Neural progenitor cell (in vitro differentiated cells): ENCODE results near the gene LATS2.

Experiments used
- EZH2 ChIP-seq: fragments of 200-600 bp; sonication (generic); IDR thresholded peaks from 2 replicates; pipeline ENCODE4 v1.6.1; 2017; ENCODE audit warnings: antibody characterized with exemption, mild to moderate bottlenecking, moderate library complexity
- EZH2phosphoT487 ChIP-seq: fragments of 200-600 bp; sonication (generic); IDR thresholded peaks from 2 replicates; pipeline ENCODE4 v1.6.1; 2017; ENCODE audit warnings: antibody characterized with exemption
- TF ChIP-seq, protein P1 (sequence below): fragments of 200-600 bp; sonication (generic); IDR thresholded peaks from 2 replicates; pipeline ENCODE4 v1.5.1; 2017; ENCODE audit warnings: antibody characterized with exemption, mild to moderate bottlenecking

DNA sequence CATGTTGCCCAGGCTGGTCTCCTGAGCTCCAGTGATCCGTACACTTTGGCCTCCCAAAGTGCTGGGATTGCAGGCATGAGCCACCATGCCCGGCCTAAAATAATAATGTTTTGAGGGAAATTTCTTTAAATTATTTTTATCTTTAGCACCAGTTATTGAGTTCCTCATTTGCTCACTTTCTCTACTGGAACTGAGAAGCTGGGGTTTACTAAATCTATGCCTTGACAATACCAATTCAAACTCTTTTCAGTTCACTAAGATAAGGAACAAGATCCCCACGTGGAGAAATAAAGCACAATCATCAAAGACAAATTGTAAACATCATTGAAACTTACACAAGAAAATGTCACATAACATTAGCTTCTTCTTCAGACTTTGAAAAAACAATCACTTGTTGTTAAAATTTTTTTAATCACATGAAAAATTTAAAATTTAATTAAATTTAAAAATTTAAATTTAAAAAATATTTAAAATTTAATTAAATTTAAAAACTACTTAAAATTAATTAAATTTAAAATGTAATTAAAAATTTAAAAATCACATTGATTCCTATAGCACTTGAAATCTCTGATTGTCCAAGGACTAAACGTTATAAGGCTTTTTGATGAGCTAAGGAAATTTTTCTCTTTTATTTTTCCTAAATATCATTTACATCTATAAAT, 133.7 kb downstream of the LATS2 start:
- TF ChIP-seq, protein P1, sequence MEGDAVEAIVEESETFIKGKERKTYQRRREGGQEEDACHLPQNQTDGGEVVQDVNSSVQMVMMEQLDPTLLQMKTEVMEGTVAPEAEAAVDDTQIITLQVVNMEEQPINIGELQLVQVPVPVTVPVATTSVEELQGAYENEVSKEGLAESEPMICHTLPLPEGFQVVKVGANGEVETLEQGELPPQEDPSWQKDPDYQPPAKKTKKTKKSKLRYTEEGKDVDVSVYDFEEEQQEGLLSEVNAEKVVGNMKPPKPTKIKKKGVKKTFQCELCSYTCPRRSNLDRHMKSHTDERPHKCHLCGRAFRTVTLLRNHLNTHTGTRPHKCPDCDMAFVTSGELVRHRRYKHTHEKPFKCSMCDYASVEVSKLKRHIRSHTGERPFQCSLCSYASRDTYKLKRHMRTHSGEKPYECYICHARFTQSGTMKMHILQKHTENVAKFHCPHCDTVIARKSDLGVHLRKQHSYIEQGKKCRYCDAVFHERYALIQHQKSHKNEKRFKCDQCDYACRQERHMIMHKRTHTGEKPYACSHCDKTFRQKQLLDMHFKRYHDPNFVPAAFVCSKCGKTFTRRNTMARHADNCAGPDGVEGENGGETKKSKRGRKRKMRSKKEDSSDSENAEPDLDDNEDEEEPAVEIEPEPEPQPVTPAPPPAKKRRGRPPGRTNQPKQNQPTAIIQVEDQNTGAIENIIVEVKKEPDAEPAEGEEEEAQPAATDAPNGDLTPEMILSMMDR = no peak
- TF ChIP-seq EZH2phosphoT487 = no peak
- no peak for TF ChIP-seq EZH2
